K562 (cell line): ENCODE measurements around the gene TMEM266.

Source experiments
- EZH2 ChIP-seq: IDR thresholded peaks from 2 replicates; pipeline ENCODE4 v1.6.1; 2012; ENCODE audit warnings: low read depth, mild to moderate bottlenecking, inconsistent platforms, low read length, borderline replicate concordance
- GABPB1 ChIP-seq: sonication (generic); formaldehyde crosslinking; IDR thresholded peaks from 2 replicates; pipeline ENCODE4 v1.8.0; 2022; ENCODE audit warnings: mild to moderate bottlenecking, missing genetic modification reagents
- KDM1A ChIP-seq, 2 experiments: fragments of 450-650 bp; IDR thresholded peaks; 2 replicates each; pipeline ENCODE4 v1.6.1; 2016; ENCODE audit warnings: mild to moderate bottlenecking in 2 of 2
- MEIS2 ChIP-seq: fragments of 450-650 bp; IDR thresholded peaks from 2 replicates; pipeline ENCODE4 v1.6.1; 2014; ENCODE audit warnings: mild to moderate bottlenecking; ENCODE audit not compliant: partially characterized antibody
- TCF7L2 ChIP-seq: fragments of 150-350 bp; IDR thresholded peaks from 2 replicates; pipeline ENCODE4 v1.6.1; 2016; ENCODE audit warnings: low read depth, mild to moderate bottlenecking, low read length, moderate library complexity
- TEAD4 ChIP-seq, 2 experiments: sonication (generic) in 1 of 2; formaldehyde crosslinking in 1 of 2; IDR thresholded peaks; 2 replicates each; pipeline versions ENCODE4 v1.6.1 to v1.8.0; 2012 to 2022; ENCODE audit warnings: borderline replicate concordance in 1 of 2, inconsistent platforms in 1 of 2, low read length in 1 of 2, mild to moderate bottlenecking in 1 of 2, missing genetic modification reagents in 1 of 2
- ZNF174 ChIP-seq: fragments of 250-450 bp; sonication (Bioruptor Pico); IDR thresholded peaks from 2 replicates; pipeline ENCODE4 v1.4.0; 2020; ENCODE audit warnings: mild to moderate bottlenecking
- TF ChIP-seq, protein P1 (sequence below), 3 experiments: IDR thresholded peaks in 2 of 3; conservative IDR thresholded peaks in 1 of 3; 2 replicates each; pipeline ENCODE4 v1.5.1; 2011 to 2012; ENCODE audit warnings: low read length in 3 of 3, mild to moderate bottlenecking in 3 of 3, control low read depth in 2 of 3, improper control_type of control experiment in 1 of 3, inconsistent platforms in 1 of 3, low read depth in 1 of 3, mixed read lengths in 1 of 3, moderate library complexity in 1 of 3; ENCODE audit not compliant: insufficient read depth in 2 of 3

GRCh38 chr15:76229266-76229665 lies 169.5 kb downstream of the TMEM266 start:
- TF ChIP-seq MEIS2: no peak
- no peak for TF ChIP-seq TCF7L2
- TF ChIP-seq TEAD4 (IDR thresholded peaks at IDR 0.05; ENCODE audit: low read length): no peak
- TF ChIP-seq TEAD4 (CRISPR knock-in tag; IDR thresholded peaks at IDR 0.05; ENCODE audit: borderline replicate concordance): no peak
- TF ChIP-seq KDM1A (IDR thresholded peaks at IDR 0.05): no peak
- TF ChIP-seq, protein P1, sequence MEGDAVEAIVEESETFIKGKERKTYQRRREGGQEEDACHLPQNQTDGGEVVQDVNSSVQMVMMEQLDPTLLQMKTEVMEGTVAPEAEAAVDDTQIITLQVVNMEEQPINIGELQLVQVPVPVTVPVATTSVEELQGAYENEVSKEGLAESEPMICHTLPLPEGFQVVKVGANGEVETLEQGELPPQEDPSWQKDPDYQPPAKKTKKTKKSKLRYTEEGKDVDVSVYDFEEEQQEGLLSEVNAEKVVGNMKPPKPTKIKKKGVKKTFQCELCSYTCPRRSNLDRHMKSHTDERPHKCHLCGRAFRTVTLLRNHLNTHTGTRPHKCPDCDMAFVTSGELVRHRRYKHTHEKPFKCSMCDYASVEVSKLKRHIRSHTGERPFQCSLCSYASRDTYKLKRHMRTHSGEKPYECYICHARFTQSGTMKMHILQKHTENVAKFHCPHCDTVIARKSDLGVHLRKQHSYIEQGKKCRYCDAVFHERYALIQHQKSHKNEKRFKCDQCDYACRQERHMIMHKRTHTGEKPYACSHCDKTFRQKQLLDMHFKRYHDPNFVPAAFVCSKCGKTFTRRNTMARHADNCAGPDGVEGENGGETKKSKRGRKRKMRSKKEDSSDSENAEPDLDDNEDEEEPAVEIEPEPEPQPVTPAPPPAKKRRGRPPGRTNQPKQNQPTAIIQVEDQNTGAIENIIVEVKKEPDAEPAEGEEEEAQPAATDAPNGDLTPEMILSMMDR (IDR thresholded peaks at IDR 0.05 in 2 of 3, conservative IDR thresholded peaks at IDR 0.05 in 1 of 3; ENCODE audit: insufficient read depth in 2 of 3, low read depth in 1 of 3, low read length in 3 of 3): no peak
- no peak for TF ChIP-seq EZH2
- no peak for TF ChIP-seq GABPB1 (CRISPR knock-in tag)
- TF ChIP-seq ZNF174 (CRISPR knock-in tag): no peak
